Measurements from ENCODE around the gene ZNF799.
"Not testable (repeated sequence)": the region's sequence is repeated elsewhere in the genome, so short reads cannot be mapped to it uniquely, and the experiment has no call there.

Gene ZNF799

GRCh38 chr19:12364391-12365235, 36.5 kb downstream of the ZNF799 start:
- DNase-seq (ENCODE audit: low read depth in 4 of 4, low spot score in 1 of 4): peak in 1 of 4 experiments; percentile 0

DNA sequence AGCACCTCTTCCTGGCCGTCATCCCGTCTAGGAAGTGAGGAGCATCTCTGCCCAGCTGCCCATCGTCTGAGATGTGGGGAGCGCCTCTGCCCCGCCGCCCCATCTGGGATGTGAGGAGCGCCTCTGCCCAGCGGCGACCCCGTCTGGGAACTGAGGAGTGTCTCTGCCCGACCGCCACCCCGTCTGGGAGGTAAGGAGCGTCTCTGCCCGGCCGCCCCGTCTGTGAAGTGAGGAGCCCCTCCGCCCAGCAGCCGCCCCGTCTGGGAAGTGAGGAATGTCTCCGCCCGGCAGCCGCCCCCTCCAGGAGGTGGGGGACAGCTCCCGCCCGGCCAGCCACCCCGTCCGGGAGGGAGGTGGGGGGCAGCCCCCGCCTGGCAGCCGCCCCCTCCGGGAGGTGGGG, 38.8 kb downstream of the ZNF799 start:
- DNase-seq (ENCODE audit: low read depth in 4 of 4, low spot score in 1 of 4): not testable (repeated sequence)

DNA sequence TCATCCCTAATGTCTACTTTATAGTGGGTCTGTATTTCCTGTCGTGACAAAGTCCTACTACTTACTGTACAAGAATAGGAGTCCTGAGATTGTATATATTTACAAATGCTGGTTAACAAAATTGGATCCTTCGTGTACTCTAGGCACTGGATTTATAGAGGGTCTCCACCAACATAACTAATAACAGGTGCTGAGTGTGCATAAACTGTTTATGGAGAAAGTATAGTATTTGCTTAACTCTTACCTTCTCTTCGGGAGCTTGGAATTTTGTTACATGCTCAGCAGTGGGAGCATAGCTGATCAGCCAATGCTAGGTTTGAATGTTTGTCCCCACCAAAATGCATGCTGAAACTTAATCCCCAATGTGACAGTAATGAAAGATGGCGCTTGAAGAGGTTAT, 47.7 kb downstream of the ZNF799 start:
- no peak for DNase-seq (ENCODE audit: low read depth in 4 of 4, low spot score in 1 of 4)

DNA sequence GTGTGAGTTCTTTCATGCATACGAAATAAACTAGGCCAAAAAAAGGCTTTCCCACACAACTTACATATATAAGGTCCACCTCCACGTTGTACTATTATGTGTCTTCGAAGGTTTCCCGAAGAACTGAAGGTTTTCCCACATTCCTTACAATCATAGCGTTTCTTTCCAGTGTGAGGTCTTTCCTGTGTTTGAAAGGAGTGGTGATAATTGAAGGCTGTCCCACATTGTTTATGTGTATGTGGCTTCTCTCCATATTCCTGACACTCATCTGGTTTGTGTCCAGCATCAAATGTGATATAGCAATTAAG, 50.2 kb downstream of the ZNF799 start:
- DNase-seq (ENCODE audit: low read depth in 4 of 4, low spot score in 1 of 4): no peak

- no peak for DNase-seq (ENCODE audit: low read depth in 4 of 4, low spot score in 1 of 4)
Observed at GRCh38 chr19:12350185-12350889, 50.7 kb downstream of the ZNF799 start.

GRCh38 chr19:12346896-12347295, 54.2 kb downstream of the ZNF799 start:
- DNase-seq (ENCODE audit: low read depth in 4 of 4, low spot score in 1 of 4): no peak

GRCh38 chr19:12345197-12345596, 55.9 kb downstream of the ZNF799 start:
- DNase-seq (ENCODE audit: low read depth in 4 of 4, low spot score in 1 of 4): no peak
